NCI-H1048 (cell line): ENCODE results near the gene MAGEB3.

Experiments
- DNase-seq: peaks from one replicate; lab custom pipeline; 2025; lab: John Stamatoyannopoulos, UW

MAGEB3 gene

DNA sequence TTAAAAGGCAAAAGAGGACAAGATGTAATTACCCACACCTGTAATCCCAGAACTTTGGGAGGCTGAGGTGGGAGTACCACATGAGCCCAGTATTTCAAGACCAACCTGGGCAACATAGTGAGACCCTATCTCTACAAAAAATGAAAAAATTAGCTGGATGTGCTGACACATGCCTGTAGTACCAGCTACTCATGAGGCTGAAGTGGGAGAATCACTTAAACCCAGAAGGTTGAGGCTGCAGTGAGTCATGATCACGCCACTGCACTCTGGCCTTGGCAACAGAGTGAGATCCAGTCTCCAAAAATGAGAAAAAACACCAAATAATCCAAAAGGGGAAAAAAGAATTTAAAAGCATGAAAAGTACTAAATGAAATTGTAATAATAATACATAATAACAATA, 47.9 kb downstream of the MAGEB3 start:
- DNase-seq: no peak

- DNase-seq: no peak
Observed at GRCh38 chrX:30280428-30280827, 50.0 kb downstream of the MAGEB3 start.

DNA sequence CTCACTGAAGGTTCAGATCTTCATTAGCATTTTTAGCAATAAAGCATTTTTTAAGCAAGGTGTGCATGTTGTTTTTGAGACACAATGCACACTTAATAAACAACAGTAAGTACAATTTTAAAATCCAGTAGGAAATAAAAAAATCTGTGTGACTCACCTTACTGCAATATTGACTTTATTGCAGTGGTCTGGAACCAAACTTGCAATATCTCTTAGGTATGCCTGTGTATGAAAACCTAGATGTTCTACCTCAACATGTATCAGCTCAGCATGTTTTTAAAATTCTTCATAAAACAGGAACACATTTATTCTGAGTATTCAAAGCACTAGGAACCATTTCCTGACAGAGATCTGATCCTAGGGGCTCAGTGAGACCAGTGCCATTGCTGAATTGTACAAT, 52.1 kb downstream of the MAGEB3 start:
- DNase-seq: no peak

DNA sequence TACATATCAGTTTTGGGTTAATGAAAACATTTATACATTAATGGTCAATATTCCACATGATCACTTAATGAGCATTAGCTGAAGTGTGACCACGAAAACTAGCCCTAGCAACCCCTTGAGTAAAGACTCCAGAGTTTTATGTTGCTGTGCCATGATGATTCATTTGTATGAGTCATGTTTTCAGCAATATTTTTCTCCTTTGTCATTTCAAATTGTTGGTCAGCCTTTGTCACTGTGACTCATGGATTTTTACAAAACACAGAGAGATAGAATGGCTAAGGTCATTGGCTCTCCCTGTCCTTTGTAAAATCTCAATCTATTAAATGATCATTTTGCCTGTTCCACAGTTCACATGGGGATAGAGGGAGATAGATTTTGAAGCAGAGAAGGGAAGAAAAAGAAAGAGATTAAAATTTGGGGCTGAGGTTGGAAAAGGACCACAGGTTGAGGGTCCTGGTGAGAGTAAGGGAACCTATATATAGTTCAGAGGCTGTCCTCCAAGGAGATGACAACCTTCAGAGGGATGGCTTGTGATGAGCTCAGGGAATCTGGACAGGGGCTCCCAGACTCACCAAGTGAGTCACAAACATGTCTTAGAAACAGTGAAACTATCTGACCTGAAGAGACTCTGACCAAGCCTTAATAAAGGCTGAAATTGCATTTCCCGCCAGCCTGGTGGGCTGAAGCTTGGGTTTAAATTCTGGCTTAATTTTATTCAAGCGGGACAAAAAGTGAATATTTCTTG, 53.2 kb downstream of the MAGEB3 start:
- no peak for DNase-seq
